LNCaP clone FGC (cell line): ENCODE results near the gene DHX9.

Experiments
- DNase-seq: peaks from one replicate; pipeline ENCODE4 v3.0.0-alpha.2; 2011; ENCODE audit warnings: low read depth
- H3K4me3 ChIP-seq: 2 replicates; pipeline ENCODE4 v1.5.1; 2011; ENCODE audit warnings: mild to moderate bottlenecking, low read depth, low read length, control low read depth
- TF ChIP-seq, protein P1 (sequence below): IDR thresholded peaks from 2 replicates; pipeline ENCODE4 v1.5.1; 2012; ENCODE audit warnings: mild to moderate bottlenecking; ENCODE audit not compliant: control insufficient read depth, insufficient read depth; ENCODE audit errors: extremely low read depth

The DHX9 gene

DNA sequence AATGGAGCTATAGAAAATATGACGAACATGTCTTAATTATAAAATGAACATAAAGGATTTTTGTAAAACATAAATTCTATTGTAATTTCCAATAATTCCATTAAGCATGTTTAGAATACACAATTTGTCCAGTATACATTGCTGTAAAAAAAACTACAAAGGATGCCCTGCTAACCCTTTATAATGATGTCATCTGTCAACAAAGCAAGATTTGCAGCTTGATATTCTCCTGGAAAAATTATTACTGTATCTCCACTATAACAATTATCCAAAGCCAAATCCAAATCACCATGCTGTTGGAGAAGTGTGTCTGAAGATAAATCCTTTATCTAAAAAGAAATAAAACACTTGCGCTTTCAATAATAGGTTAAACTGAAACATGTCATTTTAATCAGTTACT is 66.2 kb downstream of the DHX9 start:
- TF ChIP-seq, protein P1, sequence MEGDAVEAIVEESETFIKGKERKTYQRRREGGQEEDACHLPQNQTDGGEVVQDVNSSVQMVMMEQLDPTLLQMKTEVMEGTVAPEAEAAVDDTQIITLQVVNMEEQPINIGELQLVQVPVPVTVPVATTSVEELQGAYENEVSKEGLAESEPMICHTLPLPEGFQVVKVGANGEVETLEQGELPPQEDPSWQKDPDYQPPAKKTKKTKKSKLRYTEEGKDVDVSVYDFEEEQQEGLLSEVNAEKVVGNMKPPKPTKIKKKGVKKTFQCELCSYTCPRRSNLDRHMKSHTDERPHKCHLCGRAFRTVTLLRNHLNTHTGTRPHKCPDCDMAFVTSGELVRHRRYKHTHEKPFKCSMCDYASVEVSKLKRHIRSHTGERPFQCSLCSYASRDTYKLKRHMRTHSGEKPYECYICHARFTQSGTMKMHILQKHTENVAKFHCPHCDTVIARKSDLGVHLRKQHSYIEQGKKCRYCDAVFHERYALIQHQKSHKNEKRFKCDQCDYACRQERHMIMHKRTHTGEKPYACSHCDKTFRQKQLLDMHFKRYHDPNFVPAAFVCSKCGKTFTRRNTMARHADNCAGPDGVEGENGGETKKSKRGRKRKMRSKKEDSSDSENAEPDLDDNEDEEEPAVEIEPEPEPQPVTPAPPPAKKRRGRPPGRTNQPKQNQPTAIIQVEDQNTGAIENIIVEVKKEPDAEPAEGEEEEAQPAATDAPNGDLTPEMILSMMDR: no peak
- no peak overlapping the region for H3K4me3 ChIP-seq
- DNase-seq: no peak

DNA sequence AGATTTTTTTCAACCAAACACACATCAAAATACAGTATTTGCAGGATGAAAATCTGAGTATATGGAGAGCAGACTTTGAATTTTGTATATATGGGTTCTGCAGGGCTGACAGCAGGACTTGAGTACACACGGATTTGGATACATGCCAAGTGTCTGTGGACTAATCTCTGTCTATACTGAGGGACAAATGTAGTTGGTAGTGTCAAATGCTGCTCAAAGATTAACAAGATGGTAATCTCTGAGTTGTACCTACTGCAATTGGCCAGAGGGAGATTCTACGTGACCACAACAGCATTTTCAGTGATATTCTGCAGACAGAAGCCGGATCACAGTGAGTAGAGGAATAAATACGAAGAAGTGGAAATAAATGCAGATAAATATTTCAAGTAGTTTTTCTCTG is 70.4 kb downstream of the DHX9 start:
- peak; percentile 44 for DNase-seq
- TF ChIP-seq, protein P1: no peak
- H3K4me3 ChIP-seq: no peak overlapping the region

DNA sequence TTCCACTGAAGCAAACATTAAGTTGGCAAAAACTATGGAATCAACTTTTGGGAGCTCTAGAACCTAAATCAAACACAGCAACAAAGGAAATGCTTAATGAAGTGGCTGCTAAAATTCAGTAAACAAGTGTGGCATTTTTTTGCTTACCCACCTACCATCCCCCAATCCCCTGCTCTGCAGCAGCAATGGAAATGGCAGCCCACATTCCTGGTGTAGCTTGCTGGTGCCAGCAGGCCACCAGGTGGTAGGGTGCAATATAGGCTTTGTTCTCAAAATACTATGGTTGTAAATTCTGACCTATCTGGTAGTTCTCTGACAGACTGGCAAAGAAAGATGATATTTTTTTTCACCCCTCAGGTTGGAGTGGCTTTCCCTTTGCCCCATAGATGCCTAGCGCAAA is 71.0 kb downstream of the DHX9 start:
- no peak overlapping the region for H3K4me3 ChIP-seq
- TF ChIP-seq, protein P1: 0 out of 2 replicates have a peak, but pooled peaks have one; percentile 20
- no peak for DNase-seq

DNA sequence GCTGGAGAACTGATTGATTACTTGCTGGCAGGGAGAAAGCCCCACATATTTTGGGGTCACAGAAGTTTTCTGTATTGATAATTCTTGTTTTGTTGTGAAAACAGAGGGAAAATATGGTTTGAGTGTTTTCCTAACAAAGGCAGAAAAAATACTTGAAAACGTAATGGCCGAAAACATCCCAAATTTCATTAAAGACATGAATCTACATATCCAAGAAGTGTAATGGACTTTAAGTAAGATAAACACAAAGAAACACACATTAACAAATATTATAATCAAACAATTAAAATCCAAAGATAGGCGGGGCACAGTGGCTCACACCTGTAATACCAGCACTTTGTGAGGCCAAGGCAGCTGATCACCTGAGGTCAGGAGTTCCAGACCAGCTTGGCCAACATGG is 74.3 kb downstream of the DHX9 start:
- DNase-seq: no peak
- TF ChIP-seq, protein P1: no peak
- H3K4me3 ChIP-seq: no peak overlapping the region

DNA sequence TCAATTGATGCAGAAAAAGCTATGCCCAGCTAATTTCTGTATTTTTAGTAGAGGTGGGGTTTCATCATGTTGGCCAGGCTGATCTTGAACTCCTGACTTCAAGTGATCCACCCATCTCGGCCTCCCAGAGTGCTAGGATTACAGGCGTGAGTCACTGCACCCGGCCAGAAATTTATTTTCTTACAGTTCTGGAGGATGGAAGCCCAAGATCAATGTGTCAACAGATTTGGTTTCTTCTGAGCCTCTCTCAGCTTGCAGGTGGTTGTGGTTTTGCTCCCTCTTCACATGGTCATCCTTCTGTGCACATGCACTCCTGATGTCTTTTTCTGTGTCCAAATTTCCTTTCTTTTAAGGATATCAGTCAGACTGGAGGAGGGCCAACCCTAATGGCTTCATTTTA is 78.2 kb downstream of the DHX9 start:
- TF ChIP-seq, protein P1: no peak
- H3K4me3 ChIP-seq: no peak overlapping the region
- DNase-seq: no peak

DNA sequence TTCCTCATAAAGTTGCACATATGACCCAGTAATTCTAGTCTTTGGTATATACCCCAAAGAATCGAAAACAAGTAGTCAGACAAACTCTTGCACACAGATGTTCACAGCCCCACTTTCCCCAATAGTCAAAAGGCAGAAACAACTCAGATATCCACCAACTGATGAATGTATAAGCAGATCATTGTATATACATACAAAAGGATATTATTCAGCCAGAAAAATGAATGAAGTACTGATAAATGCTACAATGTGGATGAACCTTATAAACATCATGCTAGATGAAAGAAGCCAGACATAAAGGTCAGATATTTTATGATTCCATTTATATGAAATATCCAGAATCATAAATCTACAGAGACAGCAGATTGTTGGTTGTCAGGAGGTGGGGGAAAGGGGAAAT is 86.5 kb downstream of the DHX9 start:
- no peak for DNase-seq
- no peak overlapping the region for H3K4me3 ChIP-seq
- TF ChIP-seq, protein P1: no peak

DNA sequence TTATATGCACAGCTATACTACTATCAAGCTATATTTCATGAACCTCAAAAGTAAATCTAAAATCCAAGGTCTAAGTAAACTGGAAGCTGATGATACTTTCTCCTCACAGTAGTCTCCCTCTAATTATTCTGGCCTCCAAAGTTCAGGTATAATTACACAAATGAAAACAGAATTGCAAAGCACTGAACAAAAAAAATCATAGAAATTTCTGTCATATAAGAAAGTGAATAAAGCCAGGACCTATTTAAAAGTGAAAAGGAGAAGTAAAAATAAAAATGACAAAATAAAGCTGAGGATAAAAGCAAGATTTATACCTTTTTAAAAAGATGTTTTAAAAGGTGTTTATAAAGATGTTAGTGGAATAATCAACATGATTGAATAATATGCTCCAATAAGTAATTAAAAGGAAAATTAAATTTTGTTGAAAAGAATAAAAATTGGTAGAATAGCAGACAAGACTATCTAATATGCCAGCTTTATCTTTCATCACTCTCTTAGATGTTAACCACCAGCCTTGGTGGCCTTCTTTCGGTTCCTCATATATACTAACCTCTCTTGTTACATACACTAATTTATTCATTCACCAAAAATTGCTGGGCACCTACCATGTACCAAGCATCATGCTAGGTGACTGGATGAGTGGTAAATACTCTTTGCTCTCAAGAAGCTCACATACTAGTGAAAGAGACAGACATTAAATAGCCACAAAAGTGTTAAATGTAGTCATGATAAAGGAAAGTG is 88.7 kb downstream of the DHX9 start:
- TF ChIP-seq, protein P1: no peak
- H3K4me3 ChIP-seq: no peak overlapping the region
- DNase-seq: no peak
